ENCODE results near the gene TANC1. TPM values are rescaled to one million over a fixed set of nuclear protein-coding genes. Genes with fewer than 3 reads are reported as not detected.

TANC1 gene
- total and polyA plus RNA-seq, 4 donors = 23.0 to 31.6 (median 25.0) TPM

DNA sequence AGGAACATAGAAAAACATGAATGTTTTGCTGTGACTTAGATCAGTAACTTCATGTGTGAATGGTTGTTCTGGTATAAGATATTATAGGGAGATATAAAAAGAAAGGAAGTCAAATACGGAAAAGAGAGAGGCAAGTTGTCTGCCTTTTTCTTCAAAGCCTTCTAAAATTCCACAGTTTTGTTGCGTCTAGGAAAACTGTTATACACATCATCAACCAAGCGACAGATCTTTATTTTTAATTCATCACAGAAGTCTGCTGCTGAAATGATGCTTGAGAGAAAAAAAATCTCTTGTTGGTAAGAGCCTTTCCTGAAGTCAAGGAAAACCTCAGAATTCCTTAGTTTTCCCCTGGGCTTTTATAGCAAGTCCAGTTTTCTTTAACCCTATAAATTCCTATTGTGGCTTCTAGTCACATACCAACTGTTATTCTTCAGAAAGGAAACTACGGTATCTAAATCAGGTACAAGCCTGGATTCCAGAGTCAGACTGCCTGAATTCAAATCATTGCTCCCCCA is 36.3 kb upstream of the TANC1 start:
- H3K4me1 ChIP-seq (ENCODE audit: control insufficient read depth, insufficient read depth, low read length) = no peaks in the 10 kb centered on the region
- H3K27me3 ChIP-seq (ENCODE audit: control insufficient read depth, insufficient read depth, low read length) = peaks cover 14% of the 10 kb centered on the region
- no peak overlapping the region for H3K4me3 ChIP-seq (ENCODE audit: low read depth, low read length)
- no peak overlapping the region for H3K27ac ChIP-seq (ENCODE audit: low read depth, low read length)
- DNase-seq (ENCODE audit: low read depth in 4 of 6, low spot score in 6 of 6) = no peak
- H3K36me3 ChIP-seq (ENCODE audit: control insufficient read depth, insufficient read depth, low read length) = no peaks in the 10 kb centered on the region
- 86% methylated on average over 1 of the region's 4 CpGs for WGBS (ENCODE audit: insufficient coverage)
- H3K9me3 ChIP-seq (ENCODE audit: control insufficient read depth, insufficient read depth, low read length) = peaks cover 6% of the 10 kb centered on the region

DNA sequence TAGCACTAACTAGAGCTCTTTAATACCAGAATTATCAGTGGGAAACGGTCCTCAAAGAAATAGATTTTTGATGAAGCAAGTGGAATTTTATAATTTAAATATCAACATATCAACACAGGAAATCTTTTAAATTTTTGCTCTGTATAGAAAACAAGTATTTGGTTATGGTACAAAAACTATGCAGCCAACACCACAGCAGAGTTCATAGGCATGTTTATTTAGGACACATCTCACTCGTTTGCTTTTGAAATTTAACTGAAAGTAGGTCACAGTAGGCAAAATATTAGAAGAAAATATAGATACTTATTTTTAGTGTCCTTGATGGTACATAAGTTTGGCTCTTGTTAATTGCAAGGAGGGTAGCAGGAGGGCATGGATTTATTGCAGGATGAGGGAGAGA is 34.3 kb upstream of the TANC1 start:
- Histone ChIP-seq H3K27ac (ENCODE audit: low read depth, low read length) (no peak overlapping the region), H3K4me1 (ENCODE audit: control insufficient read depth, insufficient read depth, low read length) (no peaks in the 10 kb centered on the region), H3K4me3 (ENCODE audit: low read depth, low read length) (no peak overlapping the region), H3K9me3 (ENCODE audit: control insufficient read depth, insufficient read depth, low read length) (peaks cover 3% of the 10 kb centered on the region), H3K27me3 (ENCODE audit: control insufficient read depth, insufficient read depth, low read length) (peaks cover 14% of the 10 kb centered on the region), H3K36me3 (ENCODE audit: control insufficient read depth, insufficient read depth, low read length) (no peaks in the 10 kb centered on the region)
- no peak for DNase-seq (ENCODE audit: low read depth in 4 of 6, low spot score in 6 of 6)
- no CpG with 5 or more reads among the region's 2 CpGs for WGBS (ENCODE audit: insufficient coverage)

DNA sequence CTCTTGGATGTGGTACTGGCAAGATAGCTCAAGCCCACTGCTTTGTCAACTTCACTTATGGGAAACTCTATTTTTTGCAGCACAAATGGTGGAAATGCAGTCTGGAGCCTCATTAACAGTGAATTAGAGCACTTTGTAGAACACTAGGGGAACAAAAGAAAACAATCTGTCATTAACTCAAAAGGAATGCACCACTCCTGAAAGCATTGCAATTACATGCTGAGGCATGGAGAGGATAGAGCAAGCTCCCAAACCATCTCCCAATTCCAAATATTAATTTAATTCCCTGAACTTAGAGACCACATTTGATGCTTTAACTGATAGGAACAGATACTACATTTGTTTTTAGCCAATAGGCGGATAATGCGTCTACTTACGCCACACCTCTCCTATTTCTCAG is 32.8 kb upstream of the TANC1 start:
- H3K27ac ChIP-seq (ENCODE audit: low read depth, low read length) = no peak overlapping the region
- peaks cover 11% of the 10 kb centered on the region for H3K27me3 ChIP-seq (ENCODE audit: control insufficient read depth, insufficient read depth, low read length)
- H3K4me1 ChIP-seq (ENCODE audit: control insufficient read depth, insufficient read depth, low read length) = no peaks in the 10 kb centered on the region
- DNase-seq (ENCODE audit: low read depth in 4 of 6, low spot score in 6 of 6) = no peak
- no peaks in the 10 kb centered on the region for H3K36me3 ChIP-seq (ENCODE audit: control insufficient read depth, insufficient read depth, low read length)
- 100% methylated on average over 3 of the region's 3 CpGs for WGBS (ENCODE audit: insufficient coverage)
- no peak overlapping the region for H3K4me3 ChIP-seq (ENCODE audit: low read depth, low read length)
- no peaks in the 10 kb centered on the region for H3K9me3 ChIP-seq (ENCODE audit: control insufficient read depth, insufficient read depth, low read length)

DNA sequence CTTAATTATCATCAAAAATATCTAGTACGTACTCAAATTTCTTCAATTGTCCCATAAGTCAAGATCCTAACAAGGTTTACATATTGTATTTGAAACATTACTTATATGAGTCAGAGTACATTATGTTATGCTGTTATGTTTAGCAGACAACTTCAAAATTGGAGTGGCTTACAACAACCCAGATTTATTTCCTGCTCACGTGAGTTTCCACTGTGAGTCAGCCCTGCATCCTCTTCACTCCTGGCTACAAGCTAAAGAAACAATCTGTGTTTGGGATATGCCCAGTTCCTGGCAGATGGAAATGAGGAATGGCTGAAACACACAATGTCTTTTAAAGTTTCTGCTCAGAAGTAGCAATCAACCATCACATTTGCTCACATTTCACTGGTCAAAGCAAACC is 31.5 kb upstream of the TANC1 start:
- no peaks in the 10 kb centered on the region for H3K4me1 ChIP-seq (ENCODE audit: control insufficient read depth, insufficient read depth, low read length)
- H3K4me3 ChIP-seq (ENCODE audit: low read depth, low read length) = no peak overlapping the region
- no peaks in the 10 kb centered on the region for H3K36me3 ChIP-seq (ENCODE audit: control insufficient read depth, insufficient read depth, low read length)
- no peak overlapping the region for H3K27ac ChIP-seq (ENCODE audit: low read depth, low read length)
- peak in 1 of 6 donors; percentile 58 for DNase-seq (ENCODE audit: low read depth in 4 of 6, low spot score in 6 of 6)
- no peaks in the 10 kb centered on the region for H3K9me3 ChIP-seq (ENCODE audit: control insufficient read depth, insufficient read depth, low read length)
- peaks cover 9% of the 10 kb centered on the region for H3K27me3 ChIP-seq (ENCODE audit: control insufficient read depth, insufficient read depth, low read length)
- no CpG with 5 or more reads among the region's 2 CpGs for WGBS (ENCODE audit: insufficient coverage)

DNA sequence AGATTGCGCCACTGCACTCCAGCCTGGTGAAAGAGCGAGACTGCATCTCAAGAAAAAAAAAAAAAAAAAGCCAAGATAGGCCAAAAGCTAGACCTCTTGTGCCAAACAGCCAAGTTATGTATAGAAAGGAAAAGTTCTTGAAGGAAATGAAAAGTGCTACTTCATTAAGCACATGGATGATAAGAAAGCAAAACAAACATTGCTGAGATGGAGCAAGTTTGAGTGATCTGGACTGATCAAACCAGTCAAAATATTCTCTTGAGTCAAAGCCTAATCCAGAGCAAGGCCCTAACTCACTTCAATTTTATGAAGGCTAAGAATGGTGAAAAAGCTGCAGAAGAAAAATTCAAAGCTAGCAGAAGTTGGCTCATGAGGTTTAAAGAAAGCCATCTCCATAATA is 28.1 kb upstream of the TANC1 start:
- H3K27me3 ChIP-seq (ENCODE audit: control insufficient read depth, insufficient read depth, low read length) = peaks cover 2% of the 10 kb centered on the region
- no peak overlapping the region for H3K4me3 ChIP-seq (ENCODE audit: low read depth, low read length)
- H3K36me3 ChIP-seq (ENCODE audit: control insufficient read depth, insufficient read depth, low read length) = no peaks in the 10 kb centered on the region
- H3K4me1 ChIP-seq (ENCODE audit: control insufficient read depth, insufficient read depth, low read length) = no peaks in the 10 kb centered on the region
- WGBS (ENCODE audit: insufficient coverage) = no CpG with 5 or more reads among the region's 2 CpGs
- DNase-seq (ENCODE audit: low read depth in 4 of 6, low spot score in 6 of 6) = no peak
- H3K27ac ChIP-seq (ENCODE audit: low read depth, low read length) = no peak overlapping the region
- H3K9me3 ChIP-seq (ENCODE audit: control insufficient read depth, insufficient read depth, low read length) = no peaks in the 10 kb centered on the region

DNA sequence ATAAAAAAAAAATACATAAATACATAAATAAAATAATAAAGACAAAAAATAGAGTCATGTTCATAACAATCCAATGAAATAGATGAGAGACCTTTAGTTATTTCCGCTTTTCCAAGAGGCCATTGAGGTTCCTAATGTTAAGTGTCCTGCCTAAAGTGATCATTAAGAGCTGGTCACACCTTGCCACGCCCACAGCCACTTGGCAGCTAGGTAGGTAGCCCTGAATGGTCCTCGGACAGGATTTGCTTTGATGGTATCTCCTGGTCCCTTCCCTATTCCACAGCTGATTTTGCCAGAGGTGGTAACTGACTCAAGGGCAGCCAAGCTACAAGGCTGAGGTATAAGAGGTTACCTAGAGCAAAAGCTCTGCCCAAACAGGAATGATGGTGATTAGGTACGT is 24.5 kb upstream of the TANC1 start:
- Histone ChIP-seq H3K36me3 (ENCODE audit: control insufficient read depth, insufficient read depth, low read length) (no peaks in the 10 kb centered on the region), H3K4me3 (ENCODE audit: low read depth, low read length) (no peak overlapping the region), H3K9me3 (ENCODE audit: control insufficient read depth, insufficient read depth, low read length) (no peaks in the 10 kb centered on the region), H3K27me3 (ENCODE audit: control insufficient read depth, insufficient read depth, low read length) (no peaks in the 10 kb centered on the region), H3K4me1 (ENCODE audit: control insufficient read depth, insufficient read depth, low read length) (no peaks in the 10 kb centered on the region), H3K27ac (ENCODE audit: low read depth, low read length) (no peak overlapping the region)
- WGBS (ENCODE audit: insufficient coverage) = 68% methylated on average over 3 of the region's 4 CpGs
- no peak for DNase-seq (ENCODE audit: low read depth in 4 of 6, low spot score in 6 of 6)

GRCh38 chr2:158948964-158949699 is 19.3 kb upstream of the TANC1 start:
- Histone ChIP-seq H3K4me1 (ENCODE audit: control insufficient read depth, insufficient read depth, low read length) (peaks cover 5% of the 10 kb centered on the region), H3K4me3 (ENCODE audit: low read depth, low read length) (no peak overlapping the region), H3K27ac (ENCODE audit: low read depth, low read length) (no peak overlapping the region), H3K27me3 (ENCODE audit: control insufficient read depth, insufficient read depth, low read length) (peaks cover 3% of the 10 kb centered on the region), H3K36me3 (ENCODE audit: control insufficient read depth, insufficient read depth, low read length) (no peaks in the 10 kb centered on the region), H3K9me3 (ENCODE audit: control insufficient read depth, insufficient read depth, low read length) (no peaks in the 10 kb centered on the region)
- WGBS (ENCODE audit: insufficient coverage) = 100% methylated on average over 1 of the region's 6 CpGs
- no peak for DNase-seq (ENCODE audit: low read depth in 4 of 6, low spot score in 6 of 6)

DNA sequence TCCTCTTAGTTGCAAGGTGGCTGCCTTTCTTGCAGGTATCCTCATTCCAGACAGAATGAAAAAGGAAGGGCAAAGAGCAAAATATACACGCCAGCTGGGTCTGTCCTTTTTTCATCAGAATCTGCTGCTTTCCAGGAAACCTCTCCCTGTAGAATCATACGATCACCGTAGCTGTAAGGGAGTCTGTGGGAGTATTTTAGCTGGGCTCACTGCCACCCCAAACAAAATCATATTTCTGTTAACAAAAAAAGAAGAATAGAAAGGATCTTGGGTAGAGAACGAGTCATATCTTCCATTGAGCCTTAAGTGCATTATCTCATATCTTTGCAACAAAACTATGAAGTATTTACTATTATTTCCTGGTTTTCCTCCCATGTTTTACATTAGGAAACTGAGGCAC is 15.0 kb upstream of the TANC1 start:
- H3K9me3 ChIP-seq (ENCODE audit: control insufficient read depth, insufficient read depth, low read length) = no peaks in the 10 kb centered on the region
- peaks cover 3% of the 10 kb centered on the region for H3K27me3 ChIP-seq (ENCODE audit: control insufficient read depth, insufficient read depth, low read length)
- peak overlapping the region; percentile 79 for H3K27ac ChIP-seq (ENCODE audit: low read depth, low read length)
- peak in 1 of 6 donors; percentile 51 for DNase-seq (ENCODE audit: low read depth in 4 of 6, low spot score in 6 of 6)
- no peak overlapping the region for H3K4me3 ChIP-seq (ENCODE audit: low read depth, low read length)
- H3K4me1 ChIP-seq (ENCODE audit: control insufficient read depth, insufficient read depth, low read length) = peaks cover 8% of the 10 kb centered on the region
- no CpG with 5 or more reads among the region's 4 CpGs for WGBS (ENCODE audit: insufficient coverage)
- no peaks in the 10 kb centered on the region for H3K36me3 ChIP-seq (ENCODE audit: control insufficient read depth, insufficient read depth, low read length)

- Histone ChIP-seq H3K4me1 (ENCODE audit: control insufficient read depth, insufficient read depth, low read length) (peaks cover 8% of the 10 kb centered on the region), H3K36me3 (ENCODE audit: control insufficient read depth, insufficient read depth, low read length) (no peaks in the 10 kb centered on the region), H3K4me3 (ENCODE audit: low read depth, low read length) (no peak overlapping the region), H3K9me3 (ENCODE audit: control insufficient read depth, insufficient read depth, low read length) (no peaks in the 10 kb centered on the region), H3K27ac (ENCODE audit: low read depth, low read length) (peak overlapping the region; percentile 79), H3K27me3 (ENCODE audit: control insufficient read depth, insufficient read depth, low read length) (peaks cover 3% of the 10 kb centered on the region)
- peak in 2 of 6 donors; percentile 64 to 79 for DNase-seq (ENCODE audit: low read depth in 4 of 6, low spot score in 6 of 6)
- 0% methylated on average over 1 of the region's 5 CpGs for WGBS (ENCODE audit: insufficient coverage)
Measured at GRCh38 chr2:158953926-158954763, 14.3 kb upstream of the TANC1 start.
